Nephron (organoid): ENCODE data around the gene DUSP1.

Experiments
- H3K27ac Mint-ChIP-seq, 3 experiments: 2 replicates each; pipeline ENCODE4 v1.8.0; 2020; ENCODE audit warnings: mixed read lengths in 3 of 3, mild to moderate bottlenecking in 2 of 3, moderate library complexity in 1 of 3
- H3K27me3 Mint-ChIP-seq: 2 replicates; pipeline ENCODE4 v1.8.0; 2021; ENCODE audit warnings: low read depth, mild to moderate bottlenecking, moderate library complexity, mixed read lengths
- H3K36me3 Mint-ChIP-seq: 2 replicates; pipeline ENCODE4 v1.8.0; 2020; ENCODE audit warnings: low read depth, mixed read lengths
- H3K4me1 Mint-ChIP-seq: 2 replicates; pipeline ENCODE4 v1.8.0; 2020; ENCODE audit warnings: mixed read lengths
- H3K4me3 Mint-ChIP-seq, 3 experiments: 2 replicates each; pipeline ENCODE4 v1.8.0; 2020; ENCODE audit warnings: mild to moderate bottlenecking in 3 of 3, mixed read lengths in 3 of 3, moderate library complexity in 2 of 3
- H3K9me3 Mint-ChIP-seq: 2 replicates; pipeline ENCODE4 v1.8.0; 2020; ENCODE audit warnings: mixed read lengths
- CTCF ChIP-seq, 3 experiments: fragments of 200-600 bp; sonication (generic); IDR thresholded peaks; one replicate each; pipeline ENCODE4 v1.5.0; 2021; ENCODE audit warnings: antibody characterized with exemption in 3 of 3; ENCODE audit not compliant: unreplicated experiment in 3 of 3

DUSP1 gene

GRCh38 chr5:172768098-172768572, 2.9 kb downstream of the DUSP1 start:
- Mint-ChIP-seq H3K9me3 (no peaks in the 10 kb centered on the region), H3K27ac (peak overlapping the region; percentile 85 to 98 (median 94)), H3K4me3 (peak overlapping the region; percentile 96 to 98 (median 97)), H3K36me3 (peaks cover 29% of the 10 kb centered on the region), H3K27me3 (no peaks in the 10 kb centered on the region), H3K4me1 (peaks cover 67% of the 10 kb centered on the region)
- TF ChIP-seq CTCF (IDR thresholded peaks at IDR 0.05; ENCODE audit: unreplicated experiment in 3 of 3) = no peak

- H3K4me3 Mint-ChIP-seq = peak overlapping the region; percentile 64 to 79 (median 76)
- H3K36me3 Mint-ChIP-seq = peaks cover 29% of the 10 kb centered on the region
- H3K4me1 Mint-ChIP-seq = peaks cover 56% of the 10 kb centered on the region
- no peaks in the 10 kb centered on the region for H3K27me3 Mint-ChIP-seq
- no peaks in the 10 kb centered on the region for H3K9me3 Mint-ChIP-seq
- H3K27ac Mint-ChIP-seq = peak overlapping the region; percentile 94 to 98 (median 98)
- no peak for TF ChIP-seq CTCF (IDR thresholded peaks at IDR 0.05; ENCODE audit: unreplicated experiment in 3 of 3)
Observed at GRCh38 chr5:172766287-172767108, 4.5 kb downstream of the DUSP1 start.

- TF ChIP-seq CTCF (IDR thresholded peaks at IDR 0.05; ENCODE audit: unreplicated experiment in 3 of 3) = no peak
- H3K27ac Mint-ChIP-seq = peak overlapping the region; percentile 94 to 98 (median 98)
- H3K27me3 Mint-ChIP-seq = no peaks in the 10 kb centered on the region
- H3K9me3 Mint-ChIP-seq = peaks cover 6% of the 10 kb centered on the region
- peaks cover 29% of the 10 kb centered on the region for H3K36me3 Mint-ChIP-seq
- H3K4me1 Mint-ChIP-seq = peaks cover 55% of the 10 kb centered on the region
- H3K4me3 Mint-ChIP-seq = peak overlapping the region; percentile 81 to 82 (median 81)
Observed at GRCh38 chr5:172765766-172766286, 5.2 kb downstream of the DUSP1 start.

- Mint-ChIP-seq H3K9me3 (peaks cover 9% of the 10 kb centered on the region), H3K36me3 (peaks cover 28% of the 10 kb centered on the region), H3K27ac (peak overlapping the region; percentile 94 to 98 (median 98)), H3K4me1 (peaks cover 54% of the 10 kb centered on the region), H3K27me3 (no peaks in the 10 kb centered on the region), H3K4me3 (peak overlapping the region; percentile 81 to 82 (median 81))
- TF ChIP-seq CTCF (IDR thresholded peaks at IDR 0.05; ENCODE audit: unreplicated experiment in 3 of 3) = no peak
Observed at GRCh38 chr5:172764861-172765765, 5.9 kb downstream of the DUSP1 start.

- H3K9me3 Mint-ChIP-seq = peaks cover 22% of the 10 kb centered on the region
- H3K4me3 Mint-ChIP-seq = no peak overlapping the region
- peaks cover 19% of the 10 kb centered on the region for H3K36me3 Mint-ChIP-seq
- H3K27ac Mint-ChIP-seq = peak overlapping the region in 2 of 3 experiments; percentile 83 to 98
- H3K27me3 Mint-ChIP-seq = no peaks in the 10 kb centered on the region
- peaks cover 43% of the 10 kb centered on the region for H3K4me1 Mint-ChIP-seq
- no peak for TF ChIP-seq CTCF (IDR thresholded peaks at IDR 0.05; ENCODE audit: unreplicated experiment in 3 of 3)
Observed at GRCh38 chr5:172763120-172763464, 7.9 kb downstream of the DUSP1 start.
